NT2/D1 (cell line): ENCODE data around the gene CRYBG1.

Experiments
- YY1 ChIP-seq: IDR thresholded peaks from 2 replicates; pipeline ENCODE4 v1.6.1; 2011; ENCODE audit not compliant: insufficient read length, insufficient read depth
- ZNF274 ChIP-seq: IDR thresholded peaks from 2 replicates; pipeline ENCODE4 v1.6.1; 2011; ENCODE audit warnings: mild to moderate bottlenecking, low read depth, low read length

- TF ChIP-seq YY1: no peak
- TF ChIP-seq ZNF274: no peak
Observed at GRCh38 chr6:106426250-106426970, 65.9 kb downstream of the CRYBG1 start.
